ACC112 (cell line): ENCODE measurements around the gene CCDC191.

ENCODE experiments used
- H2AFZ ChIP-seq: fragments of 200-600 bp; sonication (generic); one replicate; pipeline ENCODE4 v1.6.0; 2017; ENCODE audit warnings: antibody characterized with exemption, low read length; ENCODE audit not compliant: unreplicated experiment
- H3K27ac ChIP-seq: fragments of 200-600 bp; sonication (generic); 2 replicates; pipeline ENCODE4 v1.5.1; 2014; ENCODE audit warnings: low read depth, mild to moderate bottlenecking, antibody characterized with exemption, low read length, moderate library complexity
- H3K27me3 ChIP-seq: fragments of 200-600 bp; sonication (generic); 2 replicates; pipeline ENCODE4 v1.6.1; 2014; ENCODE audit warnings: mild to moderate bottlenecking, antibody characterized with exemption, low read length, moderate library complexity, mixed read lengths; ENCODE audit not compliant: insufficient read depth
- H3K36me3 ChIP-seq: fragments of 200-600 bp; sonication (generic); 2 replicates; pipeline ENCODE4 v1.6.1; 2016; ENCODE audit warnings: mild to moderate bottlenecking, antibody characterized with exemption, low read length, moderate library complexity, mixed read lengths; ENCODE audit not compliant: insufficient read depth
- H3K4me1 ChIP-seq: fragments of 200-600 bp; sonication (generic); one replicate; pipeline ENCODE4 v1.6.1; 2016; ENCODE audit warnings: low read length, mixed read lengths; ENCODE audit not compliant: insufficient read depth, unreplicated experiment, control insufficient read depth
- H3K4me3 ChIP-seq: fragments of 200-600 bp; sonication (generic); 2 replicates; pipeline ENCODE4 v1.5.1; 2014; ENCODE audit warnings: mild to moderate bottlenecking, low read depth, low read length
- H3K79me2 ChIP-seq: fragments of 200-600 bp; sonication (generic); one replicate; pipeline ENCODE4 v1.6.0; 2016; ENCODE audit warnings: low read length; ENCODE audit not compliant: control insufficient read depth, unreplicated experiment, insufficient read depth

The CCDC191 gene

GRCh38 chr3:114058646-114059045 lies 2.3 kb upstream of the CCDC191 start:
- H3K36me3 ChIP-seq: no peaks in the 10 kb centered on the region
- peaks cover 58% of the 10 kb centered on the region for H3K79me2 ChIP-seq
- H3K4me1 ChIP-seq: peaks cover 13% of the 10 kb centered on the region
- H3K4me3 ChIP-seq: peak overlapping the region; percentile 89; the same call in 1 of the 2 replicates
- no peak overlapping the region for H2AFZ ChIP-seq
- no peak overlapping the region for H3K27ac ChIP-seq
- no peaks in the 10 kb centered on the region for H3K27me3 ChIP-seq

GRCh38 chr3:114057011-114057347 lies 653 bp upstream of the CCDC191 start:
- H3K27ac ChIP-seq: peak overlapping the region; percentile 41
- H3K79me2 ChIP-seq: peaks cover 48% of the 10 kb centered on the region
- H2AFZ ChIP-seq: peak overlapping the region; percentile 69
- peaks cover 13% of the 10 kb centered on the region for H3K4me1 ChIP-seq
- H3K4me3 ChIP-seq: peak overlapping the region; percentile 89
- no peaks in the 10 kb centered on the region for H3K36me3 ChIP-seq
- H3K27me3 ChIP-seq: no peaks in the 10 kb centered on the region

- Histone ChIP-seq H3K27me3 (no peaks in the 10 kb centered on the region), H3K79me2 (peaks cover 6% of the 10 kb centered on the region), H3K36me3 (no peaks in the 10 kb centered on the region), H3K27ac (no peak overlapping the region), H3K4me1 (peaks cover 6% of the 10 kb centered on the region), H2AFZ (no peak overlapping the region), H3K4me3 (no peak overlapping the region)
Measured at GRCh38 chr3:114052216-114052615, 4.1 kb downstream of the CCDC191 start.

- no peaks in the 10 kb centered on the region for H3K79me2 ChIP-seq
- no peaks in the 10 kb centered on the region for H3K36me3 ChIP-seq
- H2AFZ ChIP-seq: no peak overlapping the region
- H3K4me1 ChIP-seq: no peaks in the 10 kb centered on the region
- H3K4me3 ChIP-seq: no peak overlapping the region
- H3K27ac ChIP-seq: no peak overlapping the region
- no peaks in the 10 kb centered on the region for H3K27me3 ChIP-seq
Measured at GRCh38 chr3:114043205-114043604, 13.1 kb downstream of the CCDC191 start.

GRCh38 chr3:114035896-114036295 lies 20.4 kb downstream of the CCDC191 start:
- no peaks in the 10 kb centered on the region for H3K36me3 ChIP-seq
- no peak overlapping the region for H3K27ac ChIP-seq
- no peak overlapping the region for H3K4me3 ChIP-seq
- no peaks in the 10 kb centered on the region for H3K4me1 ChIP-seq
- no peak overlapping the region for H2AFZ ChIP-seq
- no peaks in the 10 kb centered on the region for H3K27me3 ChIP-seq
- H3K79me2 ChIP-seq: no peaks in the 10 kb centered on the region

- Histone ChIP-seq H3K79me2 (no peaks in the 10 kb centered on the region), H3K27ac (no peak overlapping the region), H3K27me3 (no peaks in the 10 kb centered on the region), H3K4me1 (no peaks in the 10 kb centered on the region), H3K4me3 (no peak overlapping the region), H2AFZ (no peak overlapping the region), H3K36me3 (no peaks in the 10 kb centered on the region)
Measured at GRCh38 chr3:114034787-114035545, 21.4 kb downstream of the CCDC191 start.

GRCh38 chr3:114034211-114034610 lies 22.1 kb downstream of the CCDC191 start:
- Histone ChIP-seq H2AFZ (no peak overlapping the region), H3K79me2 (no peaks in the 10 kb centered on the region), H3K4me3 (no peak overlapping the region), H3K4me1 (no peaks in the 10 kb centered on the region), H3K27ac (no peak overlapping the region), H3K27me3 (no peaks in the 10 kb centered on the region), H3K36me3 (no peaks in the 10 kb centered on the region)

GRCh38 chr3:114033721-114034120 lies 22.6 kb downstream of the CCDC191 start:
- Histone ChIP-seq H3K27me3 (no peaks in the 10 kb centered on the region), H3K4me3 (no peak overlapping the region), H2AFZ (no peak overlapping the region), H3K27ac (no peak overlapping the region), H3K36me3 (no peaks in the 10 kb centered on the region), H3K4me1 (no peaks in the 10 kb centered on the region), H3K79me2 (no peaks in the 10 kb centered on the region)

GRCh38 chr3:114026331-114026730 lies 30.0 kb downstream of the CCDC191 start:
- Histone ChIP-seq H3K4me1 (no peaks in the 10 kb centered on the region), H3K4me3 (no peak overlapping the region), H3K36me3 (no peaks in the 10 kb centered on the region), H3K27ac (no peak overlapping the region), H2AFZ (no peak overlapping the region), H3K27me3 (no peaks in the 10 kb centered on the region), H3K79me2 (no peaks in the 10 kb centered on the region)

GRCh38 chr3:114025451-114025850 lies 30.9 kb downstream of the CCDC191 start:
- H3K79me2 ChIP-seq: no peaks in the 10 kb centered on the region
- H3K36me3 ChIP-seq: no peaks in the 10 kb centered on the region
- H3K27me3 ChIP-seq: no peaks in the 10 kb centered on the region
- H3K27ac ChIP-seq: no peak overlapping the region
- no peak overlapping the region for H3K4me3 ChIP-seq
- H2AFZ ChIP-seq: no peak overlapping the region
- H3K4me1 ChIP-seq: no peaks in the 10 kb centered on the region

- no peak overlapping the region for H2AFZ ChIP-seq
- no peaks in the 10 kb centered on the region for H3K4me1 ChIP-seq
- H3K36me3 ChIP-seq: no peaks in the 10 kb centered on the region
- no peak overlapping the region for H3K4me3 ChIP-seq
- H3K27me3 ChIP-seq: no peaks in the 10 kb centered on the region
- no peaks in the 10 kb centered on the region for H3K79me2 ChIP-seq
- no peak overlapping the region for H3K27ac ChIP-seq
Measured at GRCh38 chr3:114022145-114022802, 34.1 kb downstream of the CCDC191 start.
